ENCODE measurements around the gene GATB.

GATB gene

GRCh38 chr4:151651496-151651895 lies 109.3 kb downstream of the GATB start:
- DNase-seq (ENCODE audit: low read depth) = no peak

- no peak for DNase-seq (ENCODE audit: low read depth)
Observed at GRCh38 chr4:151649479-151649878, 111.3 kb downstream of the GATB start.

GRCh38 chr4:151646322-151646721 lies 114.5 kb downstream of the GATB start:
- DNase-seq (ENCODE audit: low read depth) = no peak

- no peak for DNase-seq (ENCODE audit: low read depth)
Observed at GRCh38 chr4:151644622-151645021, 116.2 kb downstream of the GATB start.

- no peak for DNase-seq (ENCODE audit: low read depth)
Observed at GRCh38 chr4:151643564-151643963, 117.2 kb downstream of the GATB start.

GRCh38 chr4:151641983-151642382 lies 118.8 kb downstream of the GATB start:
- no peak for DNase-seq (ENCODE audit: low read depth)

GRCh38 chr4:151641167-151641566 lies 119.6 kb downstream of the GATB start:
- no peak for DNase-seq (ENCODE audit: low read depth)

- DNase-seq (ENCODE audit: low read depth) = no peak
Observed at GRCh38 chr4:151640381-151640780, 120.4 kb downstream of the GATB start.

- no peak for DNase-seq (ENCODE audit: low read depth)
Observed at GRCh38 chr4:151638295-151638858, 122.4 kb downstream of the GATB start.

- no peak for DNase-seq (ENCODE audit: low read depth)
Observed at GRCh38 chr4:151631349-151631748, 129.5 kb downstream of the GATB start.

GRCh38 chr4:151629097-151629783 lies 131.6 kb downstream of the GATB start:
- DNase-seq (ENCODE audit: low read depth) = no peak

GRCh38 chr4:151628001-151628608 lies 132.7 kb downstream of the GATB start:
- no peak for DNase-seq (ENCODE audit: low read depth)

GRCh38 chr4:151627491-151627890 lies 133.3 kb downstream of the GATB start:
- DNase-seq (ENCODE audit: low read depth) = no peak

GRCh38 chr4:151626751-151627150 lies 134.1 kb downstream of the GATB start:
- DNase-seq (ENCODE audit: low read depth) = no peak

- no peak for DNase-seq (ENCODE audit: low read depth)
Observed at GRCh38 chr4:151626228-151626627, 134.6 kb downstream of the GATB start.

GRCh38 chr4:151624626-151625565 lies 135.9 kb downstream of the GATB start:
- DNase-seq (ENCODE audit: low read depth) = no peak

Data from stimulated activated CD8-positive, alpha-beta memory T cell treated with anti-CD3 and anti-CD28 coated beads, Interleukin-4, amount 100 ng/mL, for 24 hours (primary cell).